PFSK-1 (cell line): ENCODE results near the gene ZDHHC14.

Experiments used
- POLR2AphosphoS5 ChIP-seq: IDR thresholded peaks from 2 replicates; pipeline ENCODE4 v1.6.1; 2012; ENCODE audit warnings: low read depth, mild to moderate bottlenecking, control low read depth, low read length, moderate library complexity
- REST ChIP-seq, 2 experiments: IDR thresholded peaks; 2 replicates each; pipeline versions ENCODE4 v1.6.1 to v1.8.0; 2011 to 2012; ENCODE audit warnings: low read depth in 2 of 2, low read length in 2 of 2, control low read depth in 1 of 2, inconsistent platforms in 1 of 2, mild to moderate bottlenecking in 1 of 2, moderate library complexity in 1 of 2; ENCODE audit not compliant: insufficient read depth in 1 of 2
- SIN3A ChIP-seq: IDR thresholded peaks from 2 replicates; pipeline ENCODE4 v1.6.1; 2012; ENCODE audit warnings: mild to moderate bottlenecking, low read length, moderate library complexity, borderline replicate concordance; ENCODE audit not compliant: insufficient read depth
- TAF1 ChIP-seq: IDR thresholded peaks from 2 replicates; pipeline ENCODE4 v1.6.1; 2012; ENCODE audit warnings: low read length, control low read depth, borderline replicate concordance; ENCODE audit not compliant: insufficient read depth

GRCh38 chr6:157531986-157532365 is 151.0 kb downstream of the ZDHHC14 start:
- TF ChIP-seq REST (IDR thresholded peaks at IDR 0.05; ENCODE audit: insufficient read depth in 1 of 2, low read depth in 2 of 2, low read length in 2 of 2) (no peak), TAF1 (no peak), SIN3A (no peak), POLR2AphosphoS5 (no peak)
